SK-N-SH (cell line): ENCODE data around the gene JAM2. TPM values are rescaled to one million over a fixed set of nuclear protein-coding genes. Genes with fewer than 3 reads are reported as not detected.

Source experiments
- CTCF ChIA-PET: fragments of 300-600, 350-600 bp; formaldehyde crosslinking; extraction: SDS; loops from one replicate; lab custom pipeline; 2021; lab: Yijun Ruan, JAX
- POLR2A ChIA-PET: fragments of 350-600 bp; sonication (Branson Sonifier 250); formaldehyde crosslinking; extraction: SDS; loops from one replicate; lab custom pipeline; 2020; ENCODE audit warnings: antibody characterized with exemption, inconsistent platforms; lab: Yijun Ruan, JAX
- DNase-seq: peaks from one replicate; pipeline ENCODE4 v3.0.0; 2012
- H2AFZ ChIP-seq: fragments of 200-600 bp; sonication (generic); 2 replicates; pipeline ENCODE4 v1.8.1; 2016; ENCODE audit warnings: antibody characterized with exemption, mild to moderate bottlenecking, low read depth
- H3F3A ChIP-seq: fragments of 200-600 bp; sonication (generic); replicated peaks from 2 replicates; pipeline ENCODE3; 2016; ENCODE audit warnings: antibody characterized with exemption, mild to moderate bottlenecking; ENCODE audit not compliant: insufficient read depth
- H3K27ac ChIP-seq, 2 experiments: fragments of 200-500 bp in 1 of 2; fragments of 200-600 bp in 1 of 2; sonication (Bioruptor generic) in 1 of 2; sonication (generic), shearing (Covaris generic) in 1 of 2; 2 replicates each; pipeline versions ENCODE4 v1.5.1 to v1.6.1; 2014 to 2016; ENCODE audit warnings: low read depth in 2 of 2, inconsistent platforms in 1 of 2, low read length in 1 of 2, mild to moderate bottlenecking in 1 of 2, mixed read lengths in 1 of 2
- H3K27me3 ChIP-seq: fragments of 200-600 bp; sonication (generic), shearing (Covaris generic); 2 replicates; pipeline ENCODE4 v1.6.1; 2016; ENCODE audit warnings: mixed run types; ENCODE audit not compliant: insufficient read depth
- H3K36me3 ChIP-seq, 2 experiments: fragments of 200-500 bp in 1 of 2; fragments of 200-600 bp in 1 of 2; sonication (Bioruptor generic) in 1 of 2; sonication (generic) in 1 of 2; replicated peaks in 1 of 2; 2 replicates each; pipeline versions ENCODE3 to v1.5.1; 2014 to 2016; ENCODE audit warnings: low read length in 1 of 2, mild to moderate bottlenecking in 1 of 2; ENCODE audit not compliant: insufficient read depth in 2 of 2, control insufficient read depth in 1 of 2
- H3K4me1 ChIP-seq, 2 experiments: fragments of 200-500 bp in 1 of 2; fragments of 200-600 bp in 1 of 2; sonication (Bioruptor generic) in 1 of 2; sonication (generic), shearing (Covaris generic) in 1 of 2; 2 replicates each; pipeline versions ENCODE4 v1.5.1 to v1.6.1; 2014 to 2016; ENCODE audit warnings: low read depth in 1 of 2, low read length in 1 of 2, mixed run types in 1 of 2; ENCODE audit not compliant: insufficient read depth in 2 of 2, control insufficient read depth in 1 of 2
- H3K4me2 ChIP-seq: fragments of 200-600 bp; sonication (generic), shearing (Covaris generic); 2 replicates; pipeline ENCODE4 v1.6.1; 2017; ENCODE audit warnings: mixed run types
- H3K4me3 ChIP-seq, 2 experiments: fragments of 200-500 bp in 1 of 2; fragments of 200-600 bp in 1 of 2; sonication (Bioruptor generic) in 1 of 2; sonication (generic), shearing (Covaris generic) in 1 of 2; 2 replicates each; pipeline versions ENCODE4 v1.5.1 to v1.8.1; 2014 to 2016; ENCODE audit warnings: low read depth in 2 of 2, inconsistent platforms in 1 of 2, low read length in 1 of 2, mild to moderate bottlenecking in 1 of 2, mixed read lengths in 1 of 2, moderate library complexity in 1 of 2
- H3K79me2 ChIP-seq: fragments of 200-600 bp; sonication (generic); 2 replicates; pipeline ENCODE4 v1.8.1; 2017; ENCODE audit warnings: mild to moderate bottlenecking; ENCODE audit not compliant: insufficient read depth
- H3K9ac ChIP-seq: fragments of 200-600 bp; sonication (generic); 2 replicates; pipeline ENCODE4 v1.6.1; 2017; ENCODE audit warnings: mixed run types
- H3K9me2 ChIP-seq: fragments of 200-600 bp; sonication (generic); 2 replicates; pipeline ENCODE4 v1.6.1; 2017; ENCODE audit warnings: mixed run types
- H3K9me3 ChIP-seq: fragments of 200-600 bp; sonication (generic); 2 replicates; pipeline ENCODE4 v1.6.1; 2017; ENCODE audit warnings: mixed run types, mild to moderate bottlenecking, moderate library complexity
- H4K20me1 ChIP-seq: fragments of 200-600 bp; sonication (generic); 2 replicates; pipeline ENCODE4 v1.6.1; 2017; ENCODE audit warnings: mild to moderate bottlenecking, mixed run types; ENCODE audit not compliant: insufficient read depth
- EZH2phosphoT487 ChIP-seq: fragments of 200-600 bp; sonication (generic); IDR thresholded peaks from 2 replicates; pipeline ENCODE4 v1.6.1; 2017; ENCODE audit warnings: low read depth, mixed run types, mild to moderate bottlenecking, antibody characterized with exemption, moderate library complexity, borderline replicate concordance
- FOSL2 ChIP-seq: IDR thresholded peaks from 2 replicates; pipeline ENCODE4 v1.4.0; 2012; ENCODE audit warnings: low read depth, mild to moderate bottlenecking, moderate library complexity, borderline replicate concordance
- GABPA ChIP-seq: IDR thresholded peaks from 2 replicates; pipeline ENCODE4 v1.4.0; 2012; ENCODE audit warnings: low read depth, mild to moderate bottlenecking
- IRF3 ChIP-seq: fragments of 150-350 bp; IDR thresholded peaks from 2 replicates; pipeline ENCODE4 v1.6.1; 2016; ENCODE audit warnings: mild to moderate bottlenecking, low read depth, low read length
- JUND ChIP-seq: IDR thresholded peaks from 2 replicates; pipeline ENCODE4 v1.4.0; 2012
- MEF2A ChIP-seq: IDR thresholded peaks from 2 replicates; pipeline ENCODE4 v1.4.0; 2012; ENCODE audit warnings: low read depth, borderline replicate concordance
- MXI1 ChIP-seq: IDR thresholded peaks from 2 replicates; pipeline ENCODE4 v1.6.1; 2012; ENCODE audit warnings: mild to moderate bottlenecking, low read depth, low read length, improper control_type of control experiment
- NFIC ChIP-seq: IDR thresholded peaks from 2 replicates; pipeline ENCODE4 v1.4.0; 2012; ENCODE audit warnings: borderline replicate concordance
- NRF1 ChIP-seq: IDR thresholded peaks from 2 replicates; pipeline ENCODE4 v1.6.1; 2012; ENCODE audit warnings: low read depth, mild to moderate bottlenecking, low read length
- RCOR1 ChIP-seq: fragments of 150-350 bp; IDR thresholded peaks from 2 replicates; pipeline ENCODE4 v1.6.1; 2017; ENCODE audit warnings: antibody characterized with exemption, low read length
- REST ChIP-seq: IDR thresholded peaks from 2 replicates; pipeline ENCODE4 v1.6.1; 2012; ENCODE audit warnings: mild to moderate bottlenecking, low read depth, low read length, moderate library complexity
- RXRA ChIP-seq: IDR thresholded peaks from 2 replicates; pipeline ENCODE4 v1.4.0; 2012; ENCODE audit warnings: low read depth, mild to moderate bottlenecking, borderline replicate concordance
- TCF12 ChIP-seq: IDR thresholded peaks from 2 replicates; pipeline ENCODE4 v1.4.0; 2012
- USF1 ChIP-seq: IDR thresholded peaks from 2 replicates; pipeline ENCODE4 v1.4.0; 2012; ENCODE audit warnings: low read depth, borderline replicate concordance
- YY1 ChIP-seq: IDR thresholded peaks from 2 replicates; pipeline ENCODE4 v1.4.0; 2012; ENCODE audit warnings: low read depth, mild to moderate bottlenecking
- WGBS: methylation state at CpG from one replicate; pipeline ENCODE4 v1.1.6; 2017; ENCODE audit warnings: low lambda C conversion rate; 5-methylcytosine and 5-hydroxymethylcytosine counted together
- polyA plus RNA-seq, 3 experiments: library from polyadenylated mRNA; depleted of rRNA; stranded (reverse); fragments of >200 nt; gene quantifications; 2 replicates each; pipeline ENCODE4 v1.2.3, GENCODE V29; 2012
- TF ChIP-seq, protein P1 (sequence below): fragments of 200-600 bp; sonication (generic); IDR thresholded peaks from 2 replicates; pipeline ENCODE4 v1.6.1; 2017; ENCODE audit warnings: antibody characterized with exemption, mild to moderate bottlenecking, moderate library complexity
- TF ChIP-seq, protein P2 (sequence below): IDR thresholded peaks from 2 replicates; pipeline ENCODE4 v1.4.0; 2012; ENCODE audit warnings: low read depth, borderline replicate concordance

The JAM2 gene
- polyA plus RNA-seq, 1 of the 3 experiments (the other 2 are of a cell fraction): 8.3 TPM

DNA sequence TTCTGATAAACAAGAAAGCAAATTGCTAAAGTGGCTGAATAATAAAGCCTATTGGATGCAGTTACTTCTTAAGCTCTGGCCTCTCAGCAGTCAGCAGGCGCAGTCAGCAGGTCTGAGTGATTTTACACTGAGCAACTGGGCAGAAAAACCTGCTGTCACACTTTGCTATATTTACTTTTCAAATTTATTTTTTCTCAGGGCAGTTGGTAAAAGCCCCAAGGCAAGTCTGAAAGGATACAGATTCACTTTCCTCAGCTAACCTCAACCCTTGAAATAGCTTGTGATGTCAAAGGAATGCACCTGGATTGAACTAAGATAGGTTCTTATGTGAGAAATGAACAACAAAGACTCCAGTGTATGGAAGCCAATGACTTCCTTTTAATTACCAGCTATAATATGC lies 61.7 kb downstream of the JAM2 start (continued):
- TF ChIP-seq, protein P1, sequence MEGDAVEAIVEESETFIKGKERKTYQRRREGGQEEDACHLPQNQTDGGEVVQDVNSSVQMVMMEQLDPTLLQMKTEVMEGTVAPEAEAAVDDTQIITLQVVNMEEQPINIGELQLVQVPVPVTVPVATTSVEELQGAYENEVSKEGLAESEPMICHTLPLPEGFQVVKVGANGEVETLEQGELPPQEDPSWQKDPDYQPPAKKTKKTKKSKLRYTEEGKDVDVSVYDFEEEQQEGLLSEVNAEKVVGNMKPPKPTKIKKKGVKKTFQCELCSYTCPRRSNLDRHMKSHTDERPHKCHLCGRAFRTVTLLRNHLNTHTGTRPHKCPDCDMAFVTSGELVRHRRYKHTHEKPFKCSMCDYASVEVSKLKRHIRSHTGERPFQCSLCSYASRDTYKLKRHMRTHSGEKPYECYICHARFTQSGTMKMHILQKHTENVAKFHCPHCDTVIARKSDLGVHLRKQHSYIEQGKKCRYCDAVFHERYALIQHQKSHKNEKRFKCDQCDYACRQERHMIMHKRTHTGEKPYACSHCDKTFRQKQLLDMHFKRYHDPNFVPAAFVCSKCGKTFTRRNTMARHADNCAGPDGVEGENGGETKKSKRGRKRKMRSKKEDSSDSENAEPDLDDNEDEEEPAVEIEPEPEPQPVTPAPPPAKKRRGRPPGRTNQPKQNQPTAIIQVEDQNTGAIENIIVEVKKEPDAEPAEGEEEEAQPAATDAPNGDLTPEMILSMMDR: no peak
- no peak for TF ChIP-seq RXRA

GRCh38 chr21:25701529-25701928 lies 62.5 kb downstream of the JAM2 start:
- no peak for DNase-seq
- 86% methylated on average over 4 of the region's 4 CpGs for whole genome bisulfite sequencing
- Histone ChIP-seq H3K9me2 (no peaks in the 10 kb centered on the region), H4K20me1 (no peaks in the 10 kb centered on the region), H3K36me3 (peaks cover 0 to 4% of the 10 kb centered on the region in 2 experiments), H3K4me3 (no peak overlapping the region), H3K9me3 (no peaks in the 10 kb centered on the region), H3K79me2 (no peaks in the 10 kb centered on the region), H3K27ac (no peak overlapping the region), H2AFZ (no peak overlapping the region), H3K4me1 (no peaks in the 10 kb centered on the region), H3K4me2 (no peak overlapping the region), H3K9ac (no peak overlapping the region), H3K27me3 (no peaks in the 10 kb centered on the region), H3F3A (peaks cover 12% of the 10 kb centered on the region)
- TF ChIP-seq, protein P1: no peak
- TF ChIP-seq RCOR1 (no peak), EZH2phosphoT487 (no peak), REST (no peak), USF1 (no peak), YY1 (no peak), NFIC (no peak), JUND (no peak), FOSL2 (no peak), IRF3 (no peak), TCF12 (no peak), NRF1 (no peak), MEF2A (no peak), MXI1 (no peak), GABPA (no peak)
- TF ChIP-seq, protein P2, sequence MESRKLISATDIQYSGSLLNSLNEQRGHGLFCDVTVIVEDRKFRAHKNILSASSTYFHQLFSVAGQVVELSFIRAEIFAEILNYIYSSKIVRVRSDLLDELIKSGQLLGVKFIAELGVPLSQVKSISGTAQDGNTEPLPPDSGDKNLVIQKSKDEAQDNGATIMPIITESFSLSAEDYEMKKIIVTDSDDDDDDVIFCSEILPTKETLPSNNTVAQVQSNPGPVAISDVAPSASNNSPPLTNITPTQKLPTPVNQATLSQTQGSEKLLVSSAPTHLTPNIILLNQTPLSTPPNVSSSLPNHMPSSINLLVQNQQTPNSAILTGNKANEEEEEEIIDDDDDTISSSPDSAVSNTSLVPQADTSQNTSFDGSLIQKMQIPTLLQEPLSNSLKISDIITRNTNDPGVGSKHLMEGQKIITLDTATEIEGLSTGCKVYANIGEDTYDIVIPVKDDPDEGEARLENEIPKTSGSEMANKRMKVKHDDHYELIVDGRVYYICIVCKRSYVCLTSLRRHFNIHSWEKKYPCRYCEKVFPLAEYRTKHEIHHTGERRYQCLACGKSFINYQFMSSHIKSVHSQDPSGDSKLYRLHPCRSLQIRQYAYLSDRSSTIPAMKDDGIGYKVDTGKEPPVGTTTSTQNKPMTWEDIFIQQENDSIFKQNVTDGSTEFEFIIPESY: no peak
- ChIA-PET CTCF (interaction anchor here (0.6 to 4.8 kb wide), 3 partner anchors 78 to 602 kb away, joined by 3 to 34 read pairs (median 3); no protein-coding TSS in a partner anchor), POLR2A (no interaction called here)
